ENCODE data around the gene CSMD2.

Gene CSMD2

GRCh38 chr1:33962061-33962460 is 203.0 kb downstream of the CSMD2 start:
- no peak for DNase-seq (ENCODE audit: low read depth in 2 of 2)

DNA sequence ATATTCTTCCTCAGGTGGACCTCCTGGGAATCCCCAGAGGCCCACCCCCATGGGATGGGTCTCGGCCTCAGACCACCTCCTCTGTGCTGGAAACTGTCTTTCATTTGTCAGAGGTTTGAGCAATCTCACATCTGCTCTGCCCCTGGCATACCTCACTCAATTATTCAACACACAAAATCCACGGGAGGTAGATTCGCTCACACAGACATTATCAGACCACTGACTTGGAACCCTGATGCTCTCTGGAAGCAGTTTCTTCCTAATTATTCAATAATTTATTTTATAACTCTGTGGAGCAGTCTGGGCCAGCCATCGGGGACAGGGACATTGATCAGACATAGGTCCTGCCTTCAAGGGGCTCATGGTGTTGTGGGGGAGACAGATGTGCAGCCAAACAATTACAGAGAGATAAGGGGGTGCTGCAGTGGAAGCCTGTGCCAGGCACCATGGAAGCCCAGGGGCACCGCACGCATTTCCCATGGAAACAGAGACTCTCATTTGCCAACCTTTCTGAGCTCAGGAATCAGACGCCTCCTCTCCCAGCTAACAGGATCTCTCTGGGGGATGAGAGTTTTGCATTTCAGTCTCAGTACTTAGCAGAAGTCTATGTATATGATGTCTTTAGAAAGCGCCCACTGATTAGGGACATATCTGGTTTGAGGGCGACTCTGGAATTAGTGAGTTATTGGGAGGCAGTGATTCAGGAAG is 204.7 kb downstream of the CSMD2 start:
- no peak for DNase-seq (ENCODE audit: low read depth in 2 of 2)

DNA sequence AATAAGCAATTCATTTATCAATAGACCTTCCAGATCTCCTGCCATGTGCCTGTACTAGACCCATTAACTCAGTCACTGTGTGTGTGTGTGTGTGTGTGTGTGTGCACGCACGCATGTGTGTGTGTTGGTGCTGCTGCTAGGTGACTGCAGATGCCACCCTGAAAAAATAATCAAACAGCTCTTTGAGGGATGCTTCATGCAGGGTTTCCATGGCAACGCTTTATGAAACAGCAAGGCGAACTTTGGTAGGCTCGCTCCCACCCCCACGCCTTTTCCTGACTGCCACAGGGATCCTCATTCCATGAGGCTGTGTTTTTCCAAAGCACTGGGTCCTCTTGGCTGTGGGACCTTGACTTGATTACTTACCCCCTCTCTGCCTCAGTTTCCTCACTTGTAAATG is 207.2 kb downstream of the CSMD2 start:
- DNase-seq (ENCODE audit: low read depth in 2 of 2): no peak

- DNase-seq (ENCODE audit: low read depth in 2 of 2): no peak
Observed at GRCh38 chr1:33955096-33955495, 209.9 kb downstream of the CSMD2 start.

DNA sequence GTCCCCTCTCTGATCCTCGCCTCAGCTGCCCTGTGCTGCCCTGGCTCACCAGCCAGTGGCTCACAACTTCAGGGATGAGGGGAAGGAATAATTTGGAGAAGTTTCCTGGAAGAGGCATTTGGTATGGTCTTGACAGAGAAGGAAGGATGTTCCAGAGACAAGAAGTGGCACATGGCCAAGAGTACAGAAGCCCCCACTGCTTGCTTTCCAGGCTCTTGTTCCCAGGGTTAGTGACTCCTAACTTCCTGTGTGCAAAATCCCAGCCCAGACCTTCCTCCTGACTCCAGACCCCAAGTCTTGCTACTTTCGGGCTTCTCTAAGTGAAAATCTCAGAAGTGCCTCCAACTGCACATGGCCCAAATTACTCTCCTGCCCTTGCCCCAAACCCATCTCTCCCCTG is 215.5 kb downstream of the CSMD2 start:
- no peak for DNase-seq (ENCODE audit: low read depth in 2 of 2)

DNA sequence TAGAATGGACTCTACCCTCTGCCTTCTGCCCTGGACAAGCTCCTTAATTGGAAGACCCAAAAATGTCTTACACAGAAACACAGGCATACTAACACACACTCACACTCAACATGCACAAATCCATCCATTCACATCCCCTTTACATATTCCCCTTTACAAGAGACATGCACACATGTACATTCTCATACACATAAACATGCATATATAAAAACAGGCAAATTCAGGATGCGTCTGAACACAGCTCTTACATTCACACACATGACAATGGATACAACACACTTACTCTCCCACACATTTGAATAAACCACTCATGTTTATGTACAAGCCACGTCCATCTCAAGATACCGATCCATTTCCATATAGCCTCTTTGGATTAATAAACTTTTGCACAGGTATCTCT is 216.7 kb downstream of the CSMD2 start:
- no peak for DNase-seq (ENCODE audit: low read depth in 2 of 2)

DNA sequence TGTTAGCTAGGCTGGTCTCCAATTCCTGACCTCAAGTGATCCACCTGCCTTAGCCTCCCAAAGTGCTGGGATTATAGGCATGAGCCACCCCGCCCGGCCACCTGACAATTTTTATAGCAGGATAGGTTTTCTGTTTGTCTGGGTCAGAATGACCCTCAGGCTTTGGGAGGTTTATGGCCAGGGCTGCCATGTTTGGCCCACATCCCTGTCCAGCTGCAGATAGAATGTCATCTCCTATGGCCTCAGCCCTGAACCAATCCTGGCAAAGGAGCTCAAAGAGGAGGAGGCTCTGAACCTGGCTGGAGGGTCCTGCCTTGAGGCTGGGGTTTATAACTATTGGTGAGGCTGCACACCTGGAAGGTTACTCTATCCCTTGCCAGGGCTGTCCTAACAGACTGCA is 218.2 kb downstream of the CSMD2 start:
- no peak for DNase-seq (ENCODE audit: low read depth in 2 of 2)

DNA sequence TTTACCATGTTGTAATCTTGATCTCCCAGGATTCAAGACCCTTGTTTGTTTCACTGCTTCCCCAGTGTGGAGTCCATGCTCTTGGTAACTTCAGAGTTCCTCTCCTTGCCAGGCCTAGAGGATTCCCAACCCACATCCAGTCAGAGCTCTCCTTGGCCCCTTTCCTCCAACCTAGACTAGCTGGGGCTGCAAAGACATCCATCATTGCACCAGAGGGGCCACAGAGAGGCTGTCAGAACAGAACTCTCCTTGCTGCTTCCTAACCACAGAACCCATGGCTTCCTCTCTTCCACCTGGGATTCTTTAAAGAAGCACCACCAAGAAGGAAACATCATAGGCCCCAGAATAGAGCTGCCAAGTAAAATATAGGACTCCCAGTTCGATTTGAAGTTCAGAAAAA is 220.2 kb downstream of the CSMD2 start:
- DNase-seq (ENCODE audit: low read depth in 2 of 2): no peak

GRCh38 chr1:33943978-33944377 is 221.1 kb downstream of the CSMD2 start:
- no peak for DNase-seq (ENCODE audit: low read depth in 2 of 2)

DNA sequence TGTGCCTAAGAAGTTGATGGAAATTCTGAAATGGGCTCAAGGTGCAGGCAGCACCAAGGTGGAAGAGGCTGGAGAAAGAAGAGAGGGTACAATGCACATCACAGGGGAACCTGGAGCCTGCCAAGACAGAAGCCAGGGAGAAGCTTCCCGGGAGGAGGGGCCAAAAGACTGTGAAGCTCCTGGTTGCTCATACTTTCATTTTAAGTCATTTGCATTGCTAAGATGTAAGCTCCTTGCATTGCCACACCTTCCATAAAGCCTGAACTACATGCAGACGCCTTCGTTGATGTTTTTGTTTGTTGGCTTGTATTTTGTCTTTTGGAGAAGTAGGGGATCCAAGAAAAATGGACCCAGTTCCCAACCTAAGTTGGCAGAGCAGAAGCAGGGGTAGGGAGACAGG is 232.2 kb downstream of the CSMD2 start:
- DNase-seq (ENCODE audit: low read depth in 2 of 2): no peak

GRCh38 chr1:33931111-33931475 is 233.9 kb downstream of the CSMD2 start:
- no peak for DNase-seq (ENCODE audit: low read depth in 2 of 2)

GRCh38 chr1:33930346-33931110 is 234.5 kb downstream of the CSMD2 start:
- no peak for DNase-seq (ENCODE audit: low read depth in 2 of 2)

- DNase-seq (ENCODE audit: low read depth in 2 of 2): no peak
Observed at GRCh38 chr1:33928251-33928650, 236.8 kb downstream of the CSMD2 start.

- DNase-seq (ENCODE audit: low read depth in 2 of 2): no peak
Observed at GRCh38 chr1:33927721-33928120, 237.3 kb downstream of the CSMD2 start.

DNA sequence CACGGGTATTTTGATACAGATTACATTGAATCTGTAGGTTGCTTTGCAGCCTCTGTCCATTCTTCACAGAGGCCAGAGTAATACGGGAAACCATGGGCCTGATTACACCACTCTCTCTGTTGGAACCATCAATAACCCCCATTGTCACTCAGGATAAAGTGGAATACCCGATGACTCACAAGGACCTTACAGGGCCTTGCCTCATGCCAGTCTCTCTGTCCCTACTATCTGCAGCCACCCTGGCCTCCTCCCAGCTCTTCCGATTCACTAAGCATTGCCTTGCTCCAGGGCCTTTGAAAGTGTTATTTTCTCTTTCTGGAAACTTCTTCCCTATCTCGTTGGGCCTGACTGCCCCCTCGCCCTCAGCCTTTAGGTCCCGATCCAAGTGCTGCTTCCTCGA is 239.4 kb downstream of the CSMD2 start:
- no peak for DNase-seq (ENCODE audit: low read depth in 2 of 2)

DNA sequence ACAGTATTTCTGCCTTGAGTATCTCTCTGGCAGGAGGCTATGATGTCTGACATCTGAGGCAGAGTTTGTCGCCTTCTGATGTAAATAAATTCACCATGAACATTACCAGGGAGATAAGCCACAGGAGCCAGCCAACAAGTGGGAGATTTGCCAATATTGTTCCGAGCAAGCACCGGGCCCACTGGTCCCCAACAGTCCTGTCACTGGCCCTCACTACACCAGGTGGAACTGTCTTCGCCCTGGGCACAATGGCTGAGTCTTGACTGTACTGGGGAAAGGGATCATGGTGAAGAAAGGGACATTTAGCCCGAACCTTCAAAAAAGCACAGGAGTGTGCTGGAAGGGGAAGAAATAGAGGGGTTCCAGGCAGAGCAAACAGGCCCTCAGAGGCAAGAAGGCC is 243.7 kb downstream of the CSMD2 start:
- DNase-seq (ENCODE audit: low read depth in 2 of 2): no peak

GRCh38 chr1:33918368-33918767 is 246.7 kb downstream of the CSMD2 start:
- no peak for DNase-seq (ENCODE audit: low read depth in 2 of 2)

GRCh38 chr1:33916786-33917185 is 248.2 kb downstream of the CSMD2 start:
- no peak for DNase-seq (ENCODE audit: low read depth in 2 of 2)

GRCh38 chr1:33914531-33914930 is 250.5 kb downstream of the CSMD2 start:
- no peak for DNase-seq (ENCODE audit: low read depth in 2 of 2)

- no peak for DNase-seq (ENCODE audit: low read depth in 2 of 2)
Observed at GRCh38 chr1:33908324-33908956, 256.6 kb downstream of the CSMD2 start.

DNA sequence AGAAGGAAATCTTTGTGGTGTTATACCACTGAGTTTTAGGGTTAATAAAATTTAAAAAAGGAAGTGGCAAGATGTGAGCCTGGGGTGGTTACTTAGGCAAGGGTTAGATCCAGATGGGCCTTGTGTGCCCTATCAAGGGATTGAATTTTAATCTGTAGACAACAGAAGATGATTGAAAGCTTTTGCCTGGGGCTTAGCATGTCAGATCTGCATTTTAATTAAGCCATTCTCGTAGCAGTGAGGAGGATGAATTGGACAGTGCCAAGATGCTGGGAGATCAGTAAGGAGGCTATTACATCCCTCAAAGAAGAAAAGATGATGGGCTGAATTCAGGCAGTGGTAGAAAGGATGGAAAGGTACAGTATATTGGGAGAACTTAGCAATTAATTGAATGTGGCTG is 258.9 kb downstream of the CSMD2 start:
- DNase-seq (ENCODE audit: low read depth in 2 of 2): no peak

GRCh38 chr1:33905241-33905640 is 259.8 kb downstream of the CSMD2 start:
- no peak for DNase-seq (ENCODE audit: low read depth in 2 of 2)

DNA sequence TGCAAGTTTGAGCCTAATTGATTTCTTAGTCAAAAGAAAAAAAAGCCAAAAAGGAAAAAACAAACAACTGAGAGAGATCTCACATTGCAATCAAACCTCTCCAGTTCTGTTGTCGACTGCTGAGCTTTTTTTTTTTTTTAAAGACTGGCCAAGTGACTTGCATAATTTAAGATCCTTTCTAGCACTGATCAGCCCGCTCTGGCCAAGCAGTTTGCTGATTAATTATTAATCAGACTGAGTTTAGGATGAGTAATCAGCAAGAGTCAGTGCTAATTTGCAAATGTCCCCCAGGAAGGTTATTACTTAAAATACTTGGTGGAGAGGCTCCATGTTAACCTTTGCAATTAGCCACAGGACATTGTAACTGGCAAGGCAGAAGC is 261.8 kb downstream of the CSMD2 start:
- DNase-seq (ENCODE audit: low read depth in 2 of 2): no peak

Measured in stimulated activated CD4-positive, alpha-beta T cell treated with anti-CD3 and anti-CD28 coated beads, Interleukin-1b, Interleukin-23, amount 100 ng/mL, for 1 hour (primary cell).